Loucy (cell line): Measurements from ENCODE around the gene UQCRHL.

Experiments
- CTCF ChIP-seq: fragments of 200-600 bp; sonication (generic); conservative IDR thresholded peaks from 2 replicates; pipeline ENCODE4 v1.5.1; 2014; ENCODE audit warnings: mild to moderate bottlenecking, antibody characterized with exemption, low read length
- EZH2phosphoT487 ChIP-seq: fragments of 200-600 bp; IDR thresholded peaks from 2 replicates; pipeline ENCODE4 v1.6.1; 2018; ENCODE audit warnings: antibody characterized with exemption, mild to moderate bottlenecking, moderate library complexity, borderline replicate concordance

GRCh38 chr1:15848929-15849774 is 41.7 kb upstream of the UQCRHL start:
- TF ChIP-seq CTCF (no peak), EZH2phosphoT487 (no peak)
